GM21723 (cell line): ENCODE results near the gene PRM3.
A peak's percentile ranks its signal among the peaks of the same experiment; 100 is the strongest.

Experiments used
- ATAC-seq: cut with Tn5 transposase; IDR thresholded peaks from one replicate; pipeline ENCODE4 v1.9.1; 2021; ENCODE audit warnings: mild to moderate bottlenecking, moderate library complexity; ENCODE audit not compliant: unreplicated experiment

PRM3 gene, protein sequence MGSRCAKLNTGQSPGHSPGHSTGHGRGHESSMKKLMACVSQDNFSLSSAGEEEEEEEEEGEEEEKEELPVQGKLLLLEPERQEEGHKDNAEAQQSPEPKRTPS

DNA sequence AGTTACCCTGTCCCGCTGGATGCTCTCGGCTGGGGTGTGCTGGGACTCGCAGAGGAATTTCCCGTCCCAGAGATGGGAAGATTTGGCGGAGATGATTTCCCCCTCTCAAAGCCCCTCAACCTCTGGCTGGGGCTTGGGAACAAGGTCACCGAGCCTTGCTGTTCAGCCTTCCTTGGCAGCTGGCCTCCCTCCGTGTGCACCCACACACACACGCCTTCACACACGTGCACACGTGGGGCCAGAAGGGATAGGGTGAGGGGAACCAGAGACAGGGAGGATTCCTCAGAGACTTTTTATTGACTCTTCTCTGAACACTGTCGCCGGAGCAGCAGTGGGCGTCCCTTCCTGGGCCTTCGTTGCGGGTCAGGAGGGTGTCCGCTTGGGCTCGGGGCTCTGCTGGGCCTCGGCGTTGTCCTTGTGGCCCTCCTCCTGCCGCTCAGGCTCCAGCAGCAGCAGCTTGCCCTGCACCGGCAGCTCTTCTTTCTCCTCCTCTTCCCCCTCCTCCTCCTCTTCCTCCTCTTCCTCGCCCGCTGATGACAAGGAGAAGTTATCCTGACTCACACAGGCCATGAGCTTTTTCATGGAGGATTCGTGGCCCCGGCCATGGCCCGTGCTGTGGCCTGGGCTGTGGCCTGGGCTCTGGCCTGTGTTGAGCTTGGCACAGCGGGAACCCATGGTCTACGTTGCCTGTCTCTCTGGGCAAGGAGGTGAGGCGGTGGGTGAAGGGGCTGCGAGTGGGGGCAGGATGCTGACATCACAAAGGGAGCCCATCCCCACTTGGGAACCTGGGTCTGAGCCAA, at the start of gene PRM3:
Gene PRM3 (minus strand): TSS at position 709 of the 800 bp plus-strand sequence. CDS start 34 bp downstream, at position 675.
- no peak for ATAC-seq

DNA sequence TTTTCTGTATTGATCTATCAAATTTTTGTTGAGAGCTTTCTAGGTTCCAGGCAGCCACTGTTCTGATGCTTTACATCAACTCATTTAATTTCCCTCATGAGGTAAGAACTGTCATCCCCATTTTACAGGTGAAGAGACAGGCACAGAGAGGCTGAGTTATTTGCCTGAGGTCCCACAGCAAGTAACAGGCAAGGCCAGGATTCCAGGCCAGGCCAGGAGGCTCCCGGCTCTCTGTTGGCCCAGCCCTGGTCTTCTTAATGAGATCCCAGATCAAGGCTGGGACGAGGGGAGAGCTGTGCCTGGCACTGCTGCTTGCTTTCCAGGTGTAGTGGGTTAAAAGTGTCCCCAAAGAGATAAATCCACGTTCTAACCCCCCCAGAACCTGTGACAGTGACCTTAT, 49.4 kb upstream of the PRM3 start:
- ATAC-seq = no peak

DNA sequence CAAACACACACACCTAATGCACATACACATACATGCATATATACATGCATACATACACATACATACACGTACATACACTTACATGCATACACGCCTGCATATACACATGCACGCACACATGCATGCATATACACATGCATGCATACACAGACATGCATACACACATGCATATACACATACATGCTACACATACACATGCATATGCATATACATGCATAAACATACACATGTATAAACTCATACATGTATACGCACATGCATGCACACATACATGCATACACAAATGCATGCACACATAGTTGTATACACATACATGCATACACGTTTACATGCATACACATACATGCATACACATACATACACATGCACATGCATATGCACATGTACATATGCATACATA, 48.2 kb upstream of the PRM3 start:
- no peak for ATAC-seq

DNA sequence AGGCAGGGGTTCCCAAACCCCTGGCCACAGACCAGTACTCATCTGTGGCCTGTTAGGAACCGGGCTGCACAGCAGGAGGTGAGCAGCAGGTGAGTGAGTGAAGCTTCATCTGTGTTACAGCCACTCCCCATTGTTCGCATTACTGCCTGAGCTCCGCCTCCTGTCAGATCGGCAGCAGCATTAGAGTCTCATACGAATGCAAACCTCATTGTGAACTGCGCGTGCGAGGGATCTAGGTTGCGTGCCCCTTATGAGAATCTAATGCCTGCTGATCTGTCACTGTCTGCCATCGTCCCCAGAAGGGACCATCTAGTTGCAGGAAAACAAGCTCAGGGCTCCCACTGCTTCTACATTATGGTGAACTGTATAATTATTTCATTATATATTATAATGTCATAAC, 46.7 kb upstream of the PRM3 start:
- ATAC-seq = no peak

DNA sequence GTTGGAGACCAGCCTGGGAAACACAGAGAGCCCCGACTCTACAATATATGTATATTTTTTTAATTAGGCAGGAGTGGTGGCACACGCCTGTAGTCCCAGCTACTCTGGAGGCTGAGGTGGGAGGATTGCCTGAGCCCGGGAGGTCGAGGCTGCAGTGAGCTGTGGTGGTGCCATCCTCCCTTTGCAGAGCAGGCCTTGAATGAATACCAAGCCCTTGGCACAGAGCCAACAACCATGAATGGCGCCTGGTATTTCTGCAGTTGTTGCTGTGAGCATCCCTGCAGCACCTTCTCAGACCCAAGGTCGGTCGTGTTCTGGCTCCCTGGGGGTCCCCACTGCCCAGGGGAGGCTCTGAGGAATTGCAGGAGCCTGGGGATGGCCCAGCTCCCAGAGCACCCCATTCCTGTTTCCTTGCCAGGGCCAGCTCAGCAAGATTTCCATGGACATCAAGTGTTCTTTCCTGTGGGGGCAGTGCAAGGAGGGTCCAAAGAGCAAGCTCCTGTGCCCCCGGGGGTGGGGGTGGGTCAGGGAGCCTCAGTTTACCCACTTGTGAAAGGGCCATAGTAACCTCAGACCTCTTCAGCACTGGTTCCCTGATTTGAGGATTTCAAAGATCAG, 46.2 kb upstream of the PRM3 start:
- no peak for ATAC-seq

DNA sequence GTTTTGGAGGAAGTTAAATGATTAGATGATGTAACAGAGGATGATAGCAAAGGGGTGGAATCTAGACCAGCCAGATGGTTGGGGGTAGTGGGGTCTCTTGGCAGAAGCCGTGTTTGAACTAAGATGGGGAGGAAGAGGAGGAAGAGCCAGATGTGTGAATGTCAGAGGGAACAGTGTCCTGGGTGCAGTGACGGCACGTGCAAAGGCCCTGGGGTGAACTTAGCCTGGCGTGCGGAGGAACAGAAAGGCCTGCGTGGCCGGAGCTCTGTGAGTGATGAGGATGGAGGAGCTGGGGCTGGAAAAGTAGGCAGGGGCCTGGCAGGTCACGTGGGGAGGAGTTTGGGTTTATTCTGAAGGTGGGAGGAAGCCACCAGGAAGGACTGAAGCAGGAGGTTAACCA, 45.4 kb upstream of the PRM3 start:
- ATAC-seq = no peak

DNA sequence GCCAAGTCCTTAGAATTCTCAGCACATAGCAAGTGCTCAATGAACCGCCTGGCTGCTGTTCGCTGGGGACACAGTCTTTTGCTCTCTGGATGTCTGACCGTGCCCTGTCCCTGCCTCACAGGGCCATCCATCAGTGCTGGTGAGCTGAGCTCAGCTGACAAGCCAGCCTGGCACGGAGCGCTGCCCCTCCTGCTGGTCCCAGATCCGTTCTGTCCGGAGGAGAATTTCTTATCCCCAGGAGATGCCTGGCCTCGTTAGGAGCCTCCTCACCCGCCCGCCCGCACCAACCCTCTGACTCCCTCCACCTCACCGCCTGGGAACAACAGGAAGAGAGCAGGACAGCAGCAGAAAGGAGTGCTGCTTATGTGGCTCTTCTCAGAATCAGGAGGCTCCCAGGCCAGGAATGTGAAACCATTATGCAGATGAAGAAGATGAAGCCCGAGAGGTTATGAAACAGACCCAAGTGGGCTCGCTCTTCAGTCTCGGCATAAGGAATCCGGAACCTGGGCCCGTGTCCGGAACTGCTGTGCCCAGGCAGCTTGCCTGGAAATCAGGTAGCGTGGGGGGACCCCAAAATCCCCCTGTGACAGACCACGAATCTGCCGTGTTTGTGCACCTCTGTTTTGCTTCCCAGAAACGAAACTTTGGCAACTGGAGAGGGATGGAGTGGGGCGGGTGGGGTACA, 43.0 kb upstream of the PRM3 start:
- ATAC-seq = no peak

DNA sequence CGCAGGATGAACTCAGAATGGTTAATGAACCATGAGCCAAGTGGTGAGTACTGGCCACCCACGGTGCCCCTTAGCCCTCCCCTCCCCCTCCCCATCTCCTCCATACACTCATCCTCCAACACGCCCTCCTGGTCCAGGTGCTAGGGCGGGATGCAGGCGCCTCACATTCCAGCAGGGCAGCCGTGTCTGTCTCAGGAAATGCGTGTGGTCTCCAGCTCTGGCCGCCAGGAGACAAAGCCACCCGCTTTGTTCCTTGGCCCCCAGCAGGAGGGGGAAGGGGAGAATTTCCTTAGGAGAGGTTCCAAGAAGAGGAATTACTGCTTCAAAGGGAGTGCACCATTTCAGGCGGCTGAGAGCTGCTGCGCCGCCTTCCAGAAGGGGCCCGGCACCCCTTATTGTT, 42.1 kb upstream of the PRM3 start:
- ATAC-seq = no peak

DNA sequence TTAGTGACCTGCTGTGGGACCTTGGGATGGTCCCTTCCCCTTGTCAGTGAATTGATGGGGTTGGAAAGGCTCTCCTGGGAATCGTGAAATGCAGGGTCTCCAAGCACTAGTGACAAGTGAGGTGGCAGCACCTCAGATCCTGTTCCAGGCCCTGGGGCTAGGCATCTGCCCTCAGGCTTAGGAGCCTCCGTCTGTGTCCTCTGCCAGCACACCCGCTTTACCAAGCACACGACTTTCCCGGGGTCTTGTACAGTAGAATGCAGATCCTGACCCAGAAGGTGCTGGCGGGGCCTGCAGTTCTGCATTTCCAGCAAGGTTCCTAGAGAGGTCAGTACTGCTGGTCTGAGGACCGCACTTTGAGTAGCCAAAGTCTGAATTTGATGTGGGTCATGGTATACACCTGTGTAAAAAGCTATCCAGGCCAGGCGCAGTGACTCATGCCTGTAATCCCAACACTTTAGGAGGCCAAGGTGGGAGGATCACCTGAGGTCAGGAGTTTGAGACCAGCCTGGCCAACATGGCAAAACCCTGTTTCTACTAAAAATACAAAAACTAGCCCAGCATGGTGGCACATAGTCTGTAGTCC, 41.0 kb upstream of the PRM3 start:
- no peak for ATAC-seq

DNA sequence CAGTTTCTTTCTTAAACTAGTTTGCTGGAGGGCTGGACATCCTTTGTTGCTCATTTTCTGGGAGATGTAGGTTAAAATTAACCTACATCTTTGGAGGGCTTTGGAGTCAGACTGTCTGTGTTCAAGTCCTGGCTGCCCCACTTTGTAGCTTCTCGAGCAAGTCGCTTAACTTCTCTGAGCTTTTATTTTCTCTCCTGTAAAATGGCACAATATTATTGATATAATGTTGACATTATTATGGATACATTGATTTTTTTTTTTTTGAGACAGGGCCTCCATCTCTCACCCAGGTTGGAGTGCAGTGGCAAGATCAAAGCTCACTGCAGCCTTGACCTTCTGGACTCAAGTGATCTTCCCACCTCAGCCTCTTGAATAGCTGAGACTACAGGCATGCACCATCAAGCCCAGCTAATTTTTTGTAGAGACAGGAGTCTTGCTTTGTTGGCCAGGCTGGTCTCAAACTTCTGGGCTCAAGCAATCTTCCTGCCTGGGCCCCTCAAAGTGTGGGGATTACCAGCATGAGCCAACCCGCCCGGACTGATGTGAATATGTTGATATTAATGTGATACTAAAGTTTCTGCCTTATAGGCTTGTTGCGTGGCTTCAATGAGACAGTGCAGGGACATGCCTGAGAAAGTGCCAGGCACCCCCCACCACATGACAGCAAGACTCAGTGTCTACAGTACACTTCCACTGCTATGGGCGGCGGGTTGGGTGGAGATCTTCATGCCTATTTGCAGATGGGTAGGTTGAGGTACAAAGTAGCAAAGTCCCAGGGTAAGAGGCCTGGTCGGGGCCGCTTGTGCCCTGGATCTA, 40.3 kb upstream of the PRM3 start:
- ATAC-seq = no peak

DNA sequence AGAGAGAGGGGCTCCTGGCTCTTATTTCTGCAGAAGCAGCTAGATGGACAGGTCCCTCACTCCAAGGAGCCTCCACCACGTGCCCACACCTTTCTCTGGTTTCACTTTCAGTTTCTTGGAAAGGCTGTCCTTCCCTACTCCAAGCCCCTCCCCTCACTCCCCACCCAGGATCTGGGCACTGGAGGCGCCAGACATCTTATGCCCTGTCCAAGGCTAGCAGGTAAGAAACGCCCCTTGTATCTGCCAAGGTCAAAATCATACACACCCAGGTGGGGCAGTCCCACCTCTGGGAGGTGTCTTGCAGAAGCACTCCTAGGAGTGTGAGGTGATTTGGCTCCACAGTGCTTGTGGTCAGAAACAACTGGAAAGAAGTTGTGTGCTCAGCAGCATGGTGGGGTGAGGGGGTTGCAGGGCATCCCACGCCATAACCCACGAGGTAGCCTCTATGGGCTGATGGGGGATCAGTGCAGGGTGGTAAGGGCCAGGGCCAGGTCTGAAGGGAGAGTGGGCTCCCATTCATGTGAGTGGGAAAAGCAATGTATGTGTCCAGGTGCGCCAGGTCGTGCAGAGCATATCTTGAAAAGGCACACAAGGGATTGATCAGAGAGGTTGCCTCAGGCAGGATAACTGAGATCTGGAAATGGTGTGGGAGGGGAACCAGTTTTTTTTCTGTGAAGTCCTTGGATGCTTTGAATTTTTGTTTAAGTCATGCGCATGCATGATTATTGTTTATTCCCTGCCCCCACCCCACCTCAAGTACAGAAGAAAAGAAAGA, 39.5 kb upstream of the PRM3 start:
- ATAC-seq = no peak

DNA sequence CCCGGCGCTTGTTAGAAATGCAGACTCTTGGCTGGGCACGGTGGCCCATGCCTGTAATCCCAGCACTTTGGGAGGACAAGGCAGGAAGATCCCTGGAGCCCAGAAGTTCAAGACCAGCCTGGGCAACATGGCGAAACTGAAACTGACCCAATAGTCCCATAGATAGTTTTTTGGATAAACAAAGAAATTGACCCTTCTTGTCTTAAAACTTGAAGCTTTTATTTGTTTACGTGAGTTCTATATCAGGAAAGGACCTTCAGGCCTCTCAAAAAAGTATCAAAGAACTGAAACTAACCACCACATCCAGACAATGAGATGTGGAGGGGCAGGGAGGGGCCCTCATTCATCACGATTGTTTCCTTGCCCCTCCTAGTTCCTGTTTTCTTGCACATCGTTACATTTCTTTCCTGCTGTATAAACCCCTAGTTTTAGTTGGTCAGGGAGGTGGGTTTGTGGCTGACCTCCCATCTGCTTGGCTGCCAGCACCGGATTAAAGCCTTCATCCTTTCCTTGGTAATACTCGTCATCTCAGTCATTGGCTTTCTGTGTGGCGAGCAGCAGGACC, 37.6 kb upstream of the PRM3 start:
- ATAC-seq = peak; percentile 36

DNA sequence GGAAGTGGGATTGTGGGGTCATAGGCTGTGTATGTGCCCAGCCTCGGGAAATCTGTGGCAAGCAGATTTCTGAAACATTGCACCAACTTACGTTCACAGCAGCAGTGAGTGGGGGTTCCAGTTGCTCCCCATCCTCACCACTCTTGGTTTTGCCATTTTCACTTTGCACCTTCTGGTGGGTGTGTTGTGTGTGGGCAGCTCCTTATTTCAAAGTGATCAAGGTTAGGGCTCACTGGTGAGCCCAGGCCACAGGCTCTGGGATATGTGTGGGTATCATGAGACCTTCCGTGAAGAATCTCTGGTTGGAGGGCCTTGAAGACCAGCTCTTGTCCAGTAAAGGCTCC, 37.2 kb upstream of the PRM3 start:
- ATAC-seq = peak; percentile 2

DNA sequence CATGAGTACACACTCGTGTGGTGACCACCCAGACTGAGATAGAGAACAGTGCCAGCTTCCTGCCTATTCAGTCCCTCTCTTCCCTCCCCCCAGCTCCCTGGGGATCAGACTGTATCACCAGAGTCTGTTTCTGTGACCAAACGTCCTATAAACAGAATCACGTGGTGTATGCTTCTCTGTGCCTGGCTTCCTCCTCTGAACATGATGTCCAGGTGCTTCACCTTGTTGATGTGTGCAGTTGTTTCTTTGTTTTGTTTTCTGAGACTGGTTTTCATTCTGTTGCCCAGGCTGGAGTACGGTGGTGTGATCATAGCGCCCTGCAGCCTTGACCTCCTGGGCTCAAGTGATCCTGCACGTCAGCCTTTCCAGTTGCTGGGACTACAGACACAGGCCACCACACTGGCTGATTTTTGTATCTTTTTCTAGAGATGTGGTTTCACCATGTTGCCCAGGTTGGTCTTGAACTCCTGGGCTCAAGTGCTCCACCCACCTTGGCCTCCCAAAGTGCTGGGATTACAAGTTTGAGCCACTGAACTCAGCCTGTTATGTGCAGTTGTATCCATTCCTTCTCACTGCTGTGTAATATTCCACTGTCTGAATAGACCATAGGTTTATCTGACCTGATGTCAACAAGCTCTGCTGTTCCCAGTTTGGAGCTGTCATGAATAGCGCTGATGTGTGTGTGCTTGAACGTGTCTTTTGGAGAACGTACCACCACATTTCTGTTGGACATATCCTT, 36.6 kb upstream of the PRM3 start:
- ATAC-seq = peak; percentile 45

DNA sequence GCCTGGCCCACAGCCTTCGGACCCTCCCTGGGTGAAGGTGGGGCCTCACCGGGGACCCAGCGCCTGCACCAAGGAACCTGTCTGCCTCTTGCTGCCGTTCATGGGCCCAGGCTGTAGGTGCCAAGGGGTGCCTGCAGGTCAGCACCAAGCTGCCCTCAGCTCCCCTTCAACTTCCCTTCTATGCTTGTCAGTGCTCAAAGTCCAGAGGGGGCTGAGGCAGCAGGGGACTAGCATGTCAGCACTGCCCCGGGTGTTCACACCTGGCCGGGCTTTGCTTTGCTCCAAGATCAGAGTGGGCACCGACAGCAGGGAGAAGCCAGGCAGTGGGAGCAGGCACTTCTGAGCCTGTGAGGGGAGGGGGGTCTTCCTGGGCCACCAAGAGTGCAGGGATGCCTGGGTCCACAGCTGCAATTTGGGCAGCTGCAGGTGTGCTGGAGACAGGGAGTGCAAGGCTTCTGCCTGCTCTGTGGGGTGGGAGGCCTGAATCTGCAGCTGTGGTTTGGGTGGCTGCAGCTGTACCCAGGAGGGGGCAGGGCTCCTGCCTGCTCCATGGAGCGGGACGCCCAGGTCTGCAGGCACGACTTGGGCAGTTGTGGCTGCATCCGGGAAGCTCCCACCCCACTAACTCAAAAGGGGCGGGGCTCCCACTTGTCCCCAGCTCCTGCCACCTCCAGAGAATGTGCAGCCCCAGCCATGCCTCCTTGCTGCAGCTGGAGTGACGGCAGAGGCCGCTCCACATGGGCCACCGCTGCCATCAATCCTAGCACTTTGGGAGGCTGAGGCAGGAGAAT, 35.3 kb upstream of the PRM3 start:
- ATAC-seq = peak; percentile 36

DNA sequence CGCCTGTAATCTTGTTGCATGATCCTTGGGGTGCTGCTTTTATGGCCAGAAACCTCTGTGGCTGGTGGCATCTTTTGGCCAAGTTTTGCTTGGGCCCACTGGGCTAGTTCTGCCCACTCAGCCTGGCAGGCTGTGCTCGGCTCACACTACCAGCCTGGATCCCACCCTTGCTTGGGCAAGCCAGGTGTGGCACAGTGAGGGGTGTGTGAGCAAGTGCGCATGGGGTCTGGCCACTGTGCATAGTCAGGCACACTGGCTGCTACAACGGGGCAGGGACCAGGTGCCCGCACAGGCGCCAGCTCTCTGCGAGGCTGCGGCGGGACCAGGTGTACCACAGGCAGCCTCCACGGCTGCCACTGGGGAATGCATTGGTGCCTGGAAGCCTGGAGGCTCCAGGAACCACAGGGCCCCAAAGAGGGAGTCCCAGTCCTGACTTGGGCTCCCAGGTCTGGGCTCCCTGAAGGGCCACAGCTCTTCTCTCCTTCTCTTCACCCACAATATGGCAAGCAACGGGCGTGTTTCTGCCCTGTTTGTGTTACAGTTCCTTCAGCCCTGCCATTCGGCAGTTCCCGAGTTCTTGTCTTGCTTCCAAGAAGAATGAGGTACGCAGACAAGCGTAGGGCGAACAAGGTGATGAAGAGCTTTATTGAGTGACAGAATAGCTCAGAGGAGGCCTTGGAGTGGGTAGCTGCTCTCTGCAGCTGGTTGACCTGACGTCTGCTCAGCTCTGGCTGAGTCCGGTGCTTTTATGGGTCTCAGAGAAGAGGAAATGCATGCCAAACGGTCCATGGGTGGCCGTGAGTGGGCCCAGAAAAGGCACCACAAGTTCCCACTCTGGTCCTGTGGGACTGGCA, 34.4 kb upstream of the PRM3 start:
- ATAC-seq = no peak

DNA sequence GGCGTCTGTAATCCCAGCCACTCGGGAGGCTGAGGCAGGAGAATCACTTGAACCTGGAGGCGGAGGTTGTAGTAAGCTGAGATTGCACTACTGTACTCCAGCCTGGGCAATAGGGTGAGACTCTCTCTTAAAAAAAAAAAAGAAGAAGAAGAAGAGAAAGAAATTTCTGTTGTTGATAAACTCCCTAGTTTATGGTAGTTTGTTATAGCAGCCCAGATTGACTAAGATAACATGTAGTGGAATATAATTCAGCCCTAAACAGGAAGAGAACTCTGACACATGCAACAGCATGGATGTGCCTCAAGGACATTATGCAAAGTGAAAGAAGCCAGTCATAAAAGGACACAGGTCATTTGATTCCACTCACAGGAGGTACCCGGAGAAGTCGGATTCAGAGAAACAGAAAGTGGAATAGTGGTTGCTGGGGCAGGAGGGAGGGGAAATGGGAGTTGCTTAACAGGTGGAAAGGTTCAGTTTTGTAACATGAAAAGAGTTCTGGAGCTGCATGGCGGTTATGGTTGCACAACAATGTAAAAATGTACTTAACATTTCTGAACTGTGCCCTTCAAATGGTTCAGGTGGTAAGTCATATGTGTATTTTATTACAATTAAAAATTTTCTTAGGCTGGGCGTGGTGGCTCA, 33.7 kb upstream of the PRM3 start:
- no peak for ATAC-seq
